Prostate gland (tissue), 2 donors: ENCODE measurements around the gene MEAK7. TPM values are rescaled to one million over a fixed set of nuclear protein-coding genes. Genes with fewer than 3 reads are reported as not detected.

Experiments used
- DNase-seq: peaks from one replicate; pipeline ENCODE4 v3.0.0-alpha.2; 2019; ENCODE audit warnings: low spot score
- H3K27ac ChIP-seq, 2 donors: fragments of 200-600 bp; sonication (generic); 2 replicates each; pipeline ENCODE4 v1.5.1; 2017 to 2019
- H3K27me3 ChIP-seq: fragments of 200-600 bp; sonication (generic); replicated peaks from 2 replicates; pipeline ENCODE4 v1.5.1; 2019; ENCODE audit not compliant: insufficient read depth
- H3K36me3 ChIP-seq, 2 donors: fragments of 200-600 bp; sonication (generic); 1 replicate in 1 of 2; 2 replicates in 1 of 2; pipeline versions ENCODE4 v1.5.1 to v1.8.1; 2017 to 2019
- H3K4me1 ChIP-seq: fragments of 200-600 bp; sonication (generic); replicated peaks from 2 replicates; pipeline ENCODE4 v1.5.1; 2019
- H3K4me3 ChIP-seq, 2 donors: fragments of 200-600 bp; sonication (generic); 2 replicates each; pipeline ENCODE4 v1.5.1; 2017 to 2019
- H3K9me3 ChIP-seq: fragments of 200-600 bp; sonication (generic); 2 replicates; pipeline ENCODE4 v1.5.1; 2017
- CTCF ChIP-seq, 4 experiments: fragments of 200-600 bp in 2 of 4; fragments of 450-650 bp in 2 of 4; sonication (generic) in 2 of 4; IDR thresholded peaks; 1 replicate in 3 of 4; 2 replicates in 1 of 4; pipeline ENCODE4 v1.5.1; 2016 to 2019; ENCODE audit warnings: antibody characterized with exemption in 4 of 4, mild to moderate bottlenecking in 2 of 4, moderate library complexity in 2 of 4
- POLR2A ChIP-seq: fragments of 450-650 bp; IDR thresholded peaks from one replicate; pipeline ENCODE4 v1.6.1; 2016; ENCODE audit warnings: antibody characterized with exemption, mild to moderate bottlenecking
- POLR2AphosphoS5 ChIP-seq: sonication (generic); formaldehyde crosslinking; IDR thresholded peaks from one replicate; pipeline ENCODE4 v1.6.1; 2017; ENCODE audit warnings: antibody characterized with exemption
- WGBS: methylation state at CpG from one replicate; pipeline ENCODE4 v1.1.5; 2018; 5-methylcytosine and 5-hydroxymethylcytosine counted together
- intact Hi-C: fragments of 100-400 bp; cut with DNase I; formaldehyde crosslinking; loops from one replicate; pipeline ENCODE4 v1.14.2; 2022
- total RNA-seq, 2 donors: library from RNA; depleted of rRNA; stranded (reverse); fragments of >200 nt; gene quantifications; one replicate each; pipeline ENCODE4 v1.1.0, GENCODE V29; 2016

MEAK7 gene
- total RNA-seq, 2 donors from 2014 or later = 12.4 to 13.7 TPM

GRCh38 chr16:84509032-84509950 lies 4.8 kb upstream of the MEAK7 start:
- intact Hi-C loops = no loop called here
- H3K9me3 ChIP-seq = no peaks in the 10 kb centered on the region
- WGBS = 81% methylated on average over 20 of the region's 20 CpGs
- peaks cover 8% of the 10 kb centered on the region for H3K4me1 ChIP-seq
- H3K27me3 ChIP-seq = no peaks in the 10 kb centered on the region
- TF ChIP-seq POLR2AphosphoS5 (no peak), CTCF (IDR thresholded peaks at IDR 0.05) (no peak), POLR2A (no peak)
- no peak overlapping the region for H3K27ac ChIP-seq
- H3K36me3 ChIP-seq = no peaks in the 10 kb centered on the region
- DNase-seq = no peak
- H3K4me3 ChIP-seq = no peak overlapping the region

- TF ChIP-seq POLR2AphosphoS5 (no peak), POLR2A (no peak), CTCF (IDR thresholded peaks at IDR 0.05) (no peak)
- Histone ChIP-seq H3K4me3 (no peak overlapping the region), H3K36me3 (no peaks in the 10 kb centered on the region), H3K9me3 (no peaks in the 10 kb centered on the region), H3K27me3 (no peaks in the 10 kb centered on the region), H3K4me1 (peaks cover 8% of the 10 kb centered on the region), H3K27ac (no peak overlapping the region)
- WGBS = 84% methylated on average over 8 of the region's 8 CpGs
- no peak for DNase-seq
- intact Hi-C loops = no loop called here
Observed at GRCh38 chr16:84508502-84508901, 4.0 kb upstream of the MEAK7 start.

- TF ChIP-seq POLR2AphosphoS5 = no peak
- TF ChIP-seq POLR2A = no peak
- TF ChIP-seq CTCF (IDR thresholded peaks at IDR 0.05) = no peak
- Histone ChIP-seq H3K4me3 (no peak overlapping the region), H3K9me3 (no peaks in the 10 kb centered on the region), H3K27ac (no peak overlapping the region), H3K4me1 (peaks cover 8% of the 10 kb centered on the region), H3K27me3 (no peaks in the 10 kb centered on the region), H3K36me3 (no peaks in the 10 kb centered on the region)
- WGBS = 84% methylated on average over 27 of the region's 27 CpGs
- intact Hi-C loops = no loop called here
- no peak for DNase-seq
Observed at GRCh38 chr16:84507011-84507982, 2.8 kb upstream of the MEAK7 start.

- intact Hi-C loops = no loop called here
- WGBS = 65% methylated on average over 33 of the region's 33 CpGs
- DNase-seq = no peak
- peak overlapping the region; percentile 83 to 89 for H3K4me3 ChIP-seq
- no peak for TF ChIP-seq CTCF (IDR thresholded peaks at IDR 0.05)
- no peak for TF ChIP-seq POLR2A
- no peak for TF ChIP-seq POLR2AphosphoS5
- peaks cover 8% of the 10 kb centered on the region for H3K4me1 ChIP-seq
- no peaks in the 10 kb centered on the region for H3K9me3 ChIP-seq
- H3K27me3 ChIP-seq = no peaks in the 10 kb centered on the region
- peak overlapping the region; percentile 83 to 87 for H3K27ac ChIP-seq
- H3K36me3 ChIP-seq = no peaks in the 10 kb centered on the region
Observed at GRCh38 chr16:84505249-84506187, 1.1 kb upstream of the MEAK7 start.
